ENCODE data around the gene BOK.

DNA sequence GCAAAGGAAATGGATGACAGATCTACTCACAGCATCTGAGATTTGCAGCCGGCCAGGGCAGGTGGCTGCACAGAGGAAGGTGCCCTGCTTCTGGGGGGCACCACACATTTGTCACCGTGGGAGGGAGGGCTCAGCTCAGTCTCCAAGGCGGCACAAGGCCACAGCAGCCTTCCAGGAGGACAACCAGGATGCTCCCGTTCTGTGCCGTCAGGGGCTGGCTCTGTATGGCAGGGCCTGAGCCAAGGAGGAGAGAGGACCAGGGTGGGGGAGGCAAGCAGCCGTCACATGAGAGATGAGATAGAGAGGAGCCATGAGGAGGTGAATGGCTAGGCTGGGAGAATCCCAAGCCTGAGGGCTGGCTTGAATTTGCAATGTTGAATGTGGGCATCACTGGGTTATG lies 4.6 kb upstream of the BOK start:
- TF ChIP-seq POLR2A (IDR thresholded peaks at IDR 0.05) = no peak
- TF ChIP-seq, protein P1, sequence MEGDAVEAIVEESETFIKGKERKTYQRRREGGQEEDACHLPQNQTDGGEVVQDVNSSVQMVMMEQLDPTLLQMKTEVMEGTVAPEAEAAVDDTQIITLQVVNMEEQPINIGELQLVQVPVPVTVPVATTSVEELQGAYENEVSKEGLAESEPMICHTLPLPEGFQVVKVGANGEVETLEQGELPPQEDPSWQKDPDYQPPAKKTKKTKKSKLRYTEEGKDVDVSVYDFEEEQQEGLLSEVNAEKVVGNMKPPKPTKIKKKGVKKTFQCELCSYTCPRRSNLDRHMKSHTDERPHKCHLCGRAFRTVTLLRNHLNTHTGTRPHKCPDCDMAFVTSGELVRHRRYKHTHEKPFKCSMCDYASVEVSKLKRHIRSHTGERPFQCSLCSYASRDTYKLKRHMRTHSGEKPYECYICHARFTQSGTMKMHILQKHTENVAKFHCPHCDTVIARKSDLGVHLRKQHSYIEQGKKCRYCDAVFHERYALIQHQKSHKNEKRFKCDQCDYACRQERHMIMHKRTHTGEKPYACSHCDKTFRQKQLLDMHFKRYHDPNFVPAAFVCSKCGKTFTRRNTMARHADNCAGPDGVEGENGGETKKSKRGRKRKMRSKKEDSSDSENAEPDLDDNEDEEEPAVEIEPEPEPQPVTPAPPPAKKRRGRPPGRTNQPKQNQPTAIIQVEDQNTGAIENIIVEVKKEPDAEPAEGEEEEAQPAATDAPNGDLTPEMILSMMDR (IDR thresholded peaks at IDR 0.05) = no peak

Data from body of pancreas (tissue), 4 donors.